HG03354 (cell line): ENCODE data around the gene AGMAT.
A peak's percentile ranks its signal among the peaks of the same experiment; 100 is the strongest.
"Not testable (repeated sequence)": the region's sequence is repeated elsewhere in the genome, so short reads cannot be mapped to it uniquely, and the experiment has no call there.

Experiments used
- ATAC-seq: cut with Tn5 transposase; IDR thresholded peaks from one replicate; pipeline ENCODE4 v1.9.1; 2021; ENCODE audit warnings: mild to moderate bottlenecking; ENCODE audit not compliant: unreplicated experiment, poor library complexity, severe bottlenecking

The AGMAT gene

GRCh38 chr1:15616373-15617172 lies 31.7 kb upstream of the AGMAT start:
- ATAC-seq, result peak; percentile 27

- ATAC-seq, result no peak
Measured at GRCh38 chr1:15610167-15610566, 25.3 kb upstream of the AGMAT start.

- ATAC-seq, result no peak
Measured at GRCh38 chr1:15609631-15610030, 24.8 kb upstream of the AGMAT start.

- no peak for ATAC-seq
Measured at GRCh38 chr1:15605398-15606383, 20.8 kb upstream of the AGMAT start.

GRCh38 chr1:15604400-15604799 lies 19.5 kb upstream of the AGMAT start:
- ATAC-seq, result not testable (repeated sequence)

GRCh38 chr1:15603966-15604282 lies 19.1 kb upstream of the AGMAT start:
- not testable (repeated sequence) for ATAC-seq

- ATAC-seq, result peak; percentile 96
Measured at GRCh38 chr1:15603050-15603965, 18.5 kb upstream of the AGMAT start.

GRCh38 chr1:15598436-15598835 lies 13.6 kb upstream of the AGMAT start:
- no peak for ATAC-seq

GRCh38 chr1:15595809-15596617 lies 11.2 kb upstream of the AGMAT start:
- ATAC-seq, result peak; percentile 66

GRCh38 chr1:15592285-15592684 lies 7.4 kb upstream of the AGMAT start:
- no peak for ATAC-seq

GRCh38 chr1:15583016-15583706 lies 1.7 kb downstream of the AGMAT start:
- no peak for ATAC-seq

- ATAC-seq, result peak; percentile 45
Measured at GRCh38 chr1:15579683-15580047, 5.2 kb downstream of the AGMAT start.

GRCh38 chr1:15578921-15579682 lies 5.7 kb downstream of the AGMAT start:
- peak; percentile 54 for ATAC-seq

- no peak for ATAC-seq
Measured at GRCh38 chr1:15577691-15578090, 7.2 kb downstream of the AGMAT start.

GRCh38 chr1:15575549-15576150 lies 9.2 kb downstream of the AGMAT start:
- ATAC-seq, result no peak

- no peak for ATAC-seq
Measured at GRCh38 chr1:15574741-15575140, 10.1 kb downstream of the AGMAT start.

GRCh38 chr1:15573477-15573876 lies 11.4 kb downstream of the AGMAT start:
- no peak for ATAC-seq
